NAMALWA (cell line): ENCODE data around the gene BAHCC1.
A peak's percentile ranks its signal among the peaks of the same experiment; 100 is the strongest.

Experiments used
- DNase-seq: peaks from one replicate; pipeline ENCODE4 v3.0.0-alpha.2; 2015; ENCODE audit warnings: low spot score

Gene BAHCC1

GRCh38 chr17:81480140-81481072, 85.1 kb downstream of the BAHCC1 start:
- DNase-seq, result no peak

DNA sequence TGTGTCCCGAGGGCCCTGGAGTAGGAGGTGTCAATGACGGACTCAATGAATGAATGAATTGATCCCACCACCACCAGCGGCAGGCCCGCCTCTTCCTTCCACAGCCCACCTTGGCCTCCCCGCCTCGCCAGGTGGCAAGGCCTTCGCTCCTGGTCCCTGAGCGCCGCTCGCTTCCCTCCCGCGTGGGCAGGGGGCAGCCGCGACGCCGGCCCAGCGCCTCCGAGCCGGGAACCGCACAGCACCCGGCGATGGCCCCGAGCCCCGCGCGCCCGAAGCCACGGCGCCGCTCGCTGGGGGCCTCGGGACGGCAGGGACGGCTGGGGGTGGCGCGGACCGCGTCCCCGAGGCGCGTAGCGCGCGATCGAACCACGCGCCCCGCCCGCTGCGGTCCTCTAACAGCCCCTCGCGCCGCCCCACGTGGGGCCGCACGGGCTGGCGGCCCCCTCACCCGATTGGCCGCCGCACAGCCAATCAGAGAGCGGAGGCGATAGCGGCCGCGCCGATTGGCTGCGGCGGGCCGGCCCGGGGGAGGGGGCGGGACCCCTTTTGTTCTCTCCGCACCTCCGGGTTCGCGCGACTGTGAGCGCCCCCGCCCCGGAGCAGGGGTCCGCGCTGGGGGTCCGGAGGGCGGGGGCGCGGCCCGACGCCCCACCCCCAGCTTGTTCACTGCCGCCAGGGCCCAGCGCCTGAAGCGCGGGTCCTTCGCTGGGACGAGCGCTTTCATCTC, 86.0 kb downstream of the BAHCC1 start:
- DNase-seq, result no peak

DNA sequence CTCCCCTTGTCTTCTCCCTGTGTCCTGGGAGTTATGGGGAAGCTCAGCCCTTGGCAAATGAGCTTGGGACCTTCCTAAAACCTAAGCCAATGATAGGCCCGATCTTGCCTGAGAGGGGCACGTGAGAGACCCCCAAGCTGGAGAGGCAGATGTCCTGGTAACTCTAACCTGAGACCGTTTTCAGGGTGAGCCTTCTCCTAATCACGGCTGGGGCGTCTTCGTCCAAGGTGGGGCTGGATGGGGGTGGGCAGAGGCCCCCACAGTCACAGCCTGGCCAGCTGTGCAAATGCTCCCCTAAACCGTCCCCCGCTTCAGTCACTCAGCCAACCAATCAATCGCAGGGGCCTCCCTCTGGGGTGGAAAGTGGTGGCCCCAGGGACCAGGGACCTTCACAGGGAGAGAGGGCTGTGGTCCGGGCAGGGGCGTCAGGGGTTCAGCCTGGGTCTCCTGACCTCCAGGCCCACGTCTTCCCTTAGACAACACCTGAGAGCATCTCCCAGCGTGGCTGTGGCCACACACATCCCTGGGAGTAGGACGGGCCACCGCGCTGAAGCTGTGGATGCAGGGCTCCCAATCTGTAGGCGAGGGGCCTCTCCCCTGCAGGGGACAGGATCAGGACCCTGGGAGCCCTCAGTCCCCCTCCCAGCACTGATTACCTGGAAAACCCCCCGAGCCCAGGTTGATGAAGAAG, 86.7 kb downstream of the BAHCC1 start:
- DNase-seq, result no peak

DNA sequence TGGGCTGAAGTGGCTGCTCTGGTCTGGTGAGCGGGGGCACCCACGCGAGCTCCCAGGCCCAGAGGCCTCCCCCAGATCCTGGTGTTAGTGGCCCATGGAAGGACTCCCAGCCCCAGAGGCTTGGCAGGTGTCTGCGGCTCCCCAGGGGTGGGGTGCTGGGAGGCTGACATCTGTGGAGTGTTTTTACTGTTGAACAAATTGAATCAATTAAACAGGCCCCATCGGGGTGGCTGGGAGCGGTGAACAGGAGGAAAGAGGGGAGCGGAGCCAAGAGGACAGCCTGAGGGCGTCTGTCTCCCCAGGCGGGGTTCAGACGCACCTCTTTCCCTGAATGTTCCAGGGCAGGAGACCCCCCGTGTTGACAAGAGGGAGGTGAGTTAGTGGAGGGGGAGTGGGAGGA, 87.4 kb downstream of the BAHCC1 start:
- no peak for DNase-seq

DNA sequence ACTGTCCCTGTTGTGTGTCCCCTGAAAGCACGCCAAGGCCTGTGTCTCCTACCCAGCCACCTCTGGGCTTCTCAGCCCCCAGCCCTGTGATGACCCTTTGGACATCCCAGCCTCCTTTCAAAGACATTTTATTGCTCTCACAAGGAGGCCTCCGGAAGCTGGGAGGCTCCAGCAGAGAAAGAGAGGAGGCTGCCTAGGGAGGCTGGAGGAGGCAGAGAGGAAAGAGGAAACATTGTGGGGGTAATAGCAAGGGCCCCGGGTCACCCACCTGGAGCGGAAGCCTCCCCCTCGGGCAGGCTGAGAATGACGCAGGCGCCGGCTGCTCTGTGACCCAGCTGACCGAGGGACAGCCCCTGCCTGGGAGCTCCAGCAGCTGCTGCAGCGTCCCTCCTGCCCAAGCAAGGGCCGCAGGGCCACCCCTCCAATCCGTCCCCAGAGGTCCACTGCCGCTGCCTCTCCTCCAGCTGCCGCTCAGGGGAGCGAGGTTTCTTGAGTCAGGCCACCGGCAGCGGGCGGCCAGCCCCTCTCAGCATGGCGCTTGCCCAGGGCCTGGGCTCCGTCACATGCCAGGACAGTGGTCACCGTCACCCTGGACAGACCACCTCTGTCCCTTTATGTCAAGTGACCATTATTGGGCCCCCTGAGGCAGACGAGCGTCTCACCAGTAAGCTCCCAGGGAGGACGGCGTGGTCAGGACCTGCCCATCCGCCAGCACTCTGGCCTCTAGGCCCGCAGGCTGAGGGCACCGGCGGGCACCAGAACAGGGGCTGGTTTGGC, 88.0 kb downstream of the BAHCC1 start:
- peak; percentile 69 for DNase-seq

DNA sequence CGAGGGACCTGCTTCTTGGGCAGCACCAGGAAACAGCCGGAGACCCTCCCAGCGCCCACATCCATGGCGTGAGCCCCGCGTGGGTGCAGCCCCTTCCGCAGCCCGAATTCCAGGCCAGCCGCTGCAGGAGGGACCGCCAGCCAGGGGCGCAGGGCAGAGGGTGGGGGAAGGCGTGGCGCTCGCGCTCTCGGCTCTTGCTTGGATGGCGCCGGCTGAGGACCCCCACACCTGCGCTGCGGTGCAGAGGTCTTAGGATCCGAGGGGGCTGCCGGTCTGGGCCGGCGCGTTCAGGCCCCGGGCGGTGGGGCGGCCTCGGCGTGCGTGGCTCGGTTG, 88.6 kb downstream of the BAHCC1 start:
- no peak for DNase-seq

- peak; percentile 88 for DNase-seq
Measured at GRCh38 chr17:81484195-81484979, 89.1 kb downstream of the BAHCC1 start.

GRCh38 chr17:81486199-81486810, 91.0 kb downstream of the BAHCC1 start:
- DNase-seq, result no peak

- no peak for DNase-seq
Measured at GRCh38 chr17:81487089-81487486, 91.8 kb downstream of the BAHCC1 start.

- DNase-seq, result peak; percentile 64
Measured at GRCh38 chr17:81487487-81488275, 92.4 kb downstream of the BAHCC1 start.

DNA sequence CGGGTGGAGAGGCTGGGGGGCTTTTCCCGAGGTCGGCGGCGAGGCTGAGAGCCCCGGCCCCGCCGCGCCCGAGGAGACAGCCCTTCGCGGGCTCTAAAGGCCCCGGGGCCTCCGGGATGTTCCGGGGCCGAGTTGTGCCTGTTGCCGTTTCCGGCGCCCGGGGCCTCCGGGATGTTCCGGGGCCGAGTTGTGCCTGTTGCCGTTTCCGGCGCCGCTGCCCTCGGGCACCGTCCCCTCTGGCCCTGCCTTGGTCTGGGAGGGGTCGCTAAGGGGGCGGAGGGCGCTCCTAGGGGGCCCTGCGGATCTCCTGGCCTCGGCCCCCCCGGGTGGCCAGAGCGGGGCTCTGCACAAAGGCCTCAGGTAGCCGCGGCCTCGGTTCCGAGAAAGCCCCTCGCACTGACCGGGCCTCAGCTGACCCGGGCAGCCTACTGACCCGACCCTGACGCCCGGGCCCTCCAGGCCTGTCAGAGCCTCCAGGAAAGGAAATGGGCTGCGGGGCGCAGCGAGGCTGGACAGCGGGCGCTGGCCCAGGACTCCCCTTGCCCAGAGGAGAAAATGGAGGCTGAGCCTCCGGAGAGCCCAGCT, 93.1 kb downstream of the BAHCC1 start:
- no peak for DNase-seq

DNA sequence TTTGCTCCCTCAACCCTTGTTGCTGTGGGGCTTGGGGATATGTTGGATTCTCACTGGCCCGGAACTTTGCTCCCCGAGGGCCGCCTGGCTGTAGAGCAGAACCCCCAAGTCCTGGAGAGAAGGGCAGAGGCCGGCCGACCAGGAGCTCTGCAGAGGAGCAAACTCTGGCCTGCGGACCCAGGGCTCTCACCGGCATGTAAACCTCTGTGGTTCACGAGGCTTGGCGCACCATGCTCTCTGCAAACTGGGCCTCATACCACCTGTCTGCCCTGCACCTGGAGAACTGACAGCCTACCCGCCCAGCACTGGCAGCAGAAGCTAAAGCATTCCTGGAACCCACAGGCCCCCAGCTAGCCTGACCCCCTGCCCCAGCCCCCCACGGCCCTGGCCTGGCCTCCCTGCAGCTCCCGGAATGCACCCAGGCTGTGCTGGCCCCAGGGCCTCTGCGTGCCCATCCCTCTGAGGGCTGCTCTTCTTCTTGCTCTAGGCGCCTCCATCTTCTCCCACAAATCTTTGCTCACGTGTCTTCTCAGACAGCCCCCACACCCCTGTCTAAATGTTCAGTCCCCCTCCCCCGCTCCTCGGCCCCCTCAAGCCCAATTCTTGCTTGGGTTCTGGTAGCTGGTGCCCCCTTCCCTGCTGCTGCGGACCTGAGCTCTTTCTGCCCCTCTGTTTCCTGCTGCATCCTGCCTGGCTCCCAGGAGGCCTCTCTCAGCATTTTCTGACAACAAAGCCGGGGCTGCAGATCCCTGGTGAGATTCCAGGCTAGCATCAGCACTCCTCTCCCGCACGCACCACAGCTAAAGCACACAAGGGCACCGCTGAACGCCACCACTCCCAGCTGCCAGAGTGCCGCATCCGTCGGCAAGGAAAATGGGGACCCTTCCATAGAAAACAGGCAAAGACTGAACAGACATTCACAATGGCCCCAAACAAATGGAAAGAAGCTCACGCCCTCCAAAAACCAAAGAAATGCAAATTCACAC, 94.0 kb downstream of the BAHCC1 start:
- no peak for DNase-seq

DNA sequence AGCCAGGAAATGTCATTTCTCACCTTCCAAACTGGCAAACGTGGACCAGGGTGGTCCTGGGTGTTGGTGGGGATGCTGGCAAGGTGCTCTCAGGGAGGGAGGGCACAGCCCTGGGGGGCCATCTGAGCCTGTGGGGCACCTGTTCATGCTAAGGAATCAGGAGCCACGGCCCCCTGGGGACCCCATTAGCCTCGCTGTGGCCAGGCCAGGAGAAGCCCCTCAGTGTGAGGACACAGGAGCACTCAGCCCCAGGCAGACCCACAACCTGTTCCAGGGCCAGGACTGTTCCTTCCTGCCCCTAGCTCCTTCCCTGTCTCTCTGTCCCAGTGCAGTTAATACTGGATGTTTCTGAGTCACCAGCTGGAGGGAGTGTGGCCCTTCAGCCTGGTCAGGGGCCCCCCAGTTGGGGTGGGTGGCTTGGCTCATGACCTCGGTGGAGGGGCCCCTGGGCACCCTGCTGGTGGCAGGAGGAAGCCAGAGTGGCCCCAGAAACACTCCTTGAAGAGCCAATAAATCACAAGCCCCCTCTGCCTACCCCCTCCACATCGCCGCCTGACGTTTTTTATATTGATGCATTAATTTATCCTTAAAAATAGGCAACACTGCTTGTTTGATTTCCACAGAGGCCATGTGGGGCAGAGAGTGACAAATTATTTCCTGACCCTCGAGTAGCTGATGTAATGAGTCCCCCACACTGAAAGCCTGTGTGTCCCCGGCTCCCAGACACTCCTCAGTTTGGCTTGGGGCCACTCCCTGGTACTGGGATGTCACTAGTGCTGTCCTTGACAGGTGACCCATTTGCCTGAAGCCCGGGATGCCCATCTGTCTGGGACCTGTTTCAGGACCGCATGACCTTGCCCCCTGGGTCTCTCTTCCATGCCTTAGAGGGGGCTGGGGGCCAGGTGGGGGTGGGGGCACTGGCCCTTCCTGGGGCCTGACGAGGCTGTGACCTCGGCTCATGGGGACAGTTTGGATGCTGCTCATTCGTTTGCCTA, 95.0 kb downstream of the BAHCC1 start:
- no peak for DNase-seq

- DNase-seq, result no peak
Measured at GRCh38 chr17:81491181-81491581, 95.9 kb downstream of the BAHCC1 start.

- no peak for DNase-seq
Measured at GRCh38 chr17:81491761-81492160, 96.5 kb downstream of the BAHCC1 start.

DNA sequence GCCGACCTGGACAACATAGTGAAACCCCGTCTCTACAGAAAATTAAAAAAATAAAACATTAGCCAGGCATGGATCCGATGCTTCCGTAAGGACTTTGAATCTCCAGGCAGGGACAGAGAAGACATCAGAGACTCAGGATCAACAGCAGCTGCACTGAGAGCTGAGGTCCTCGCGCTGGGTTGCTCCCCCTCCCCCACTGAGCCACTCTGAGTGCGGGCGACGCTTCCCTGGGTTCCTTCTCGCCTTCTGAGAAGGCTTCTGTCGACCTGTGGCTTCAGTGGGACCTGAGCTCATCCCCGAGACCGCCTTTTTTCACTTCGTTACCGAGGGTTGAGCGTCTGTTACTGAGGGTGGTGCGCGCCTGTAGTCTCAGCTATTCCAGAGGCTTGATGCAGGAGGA, 96.9 kb downstream of the BAHCC1 start:
- no peak for DNase-seq

- no peak for DNase-seq
Measured at GRCh38 chr17:81492706-81493105, 97.4 kb downstream of the BAHCC1 start.
